ENCODE results near the gene TJP2.

TJP2 gene

DNA sequence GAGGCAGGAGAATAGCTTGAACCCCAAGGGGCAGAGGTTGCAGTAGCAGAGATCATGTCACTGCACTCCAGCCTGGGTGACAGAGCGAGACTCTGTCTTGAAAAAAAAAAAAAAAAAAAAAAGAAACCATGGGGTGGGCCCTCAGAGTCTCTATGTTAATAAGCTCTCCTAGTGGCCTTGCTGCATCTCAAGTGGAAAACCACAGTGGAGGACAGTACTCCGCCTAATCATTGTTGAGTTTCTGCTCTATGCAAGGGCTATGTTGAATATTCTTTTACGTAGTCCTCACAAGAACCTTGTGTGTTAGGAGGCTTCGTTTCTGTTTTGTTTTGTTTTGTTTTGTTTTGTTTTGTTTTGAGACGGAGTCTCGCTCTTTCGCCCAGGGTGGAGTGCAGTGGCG lies 48.9 kb downstream of the TJP2 start:
- no peak overlapping the region for H3K4me3 ChIP-seq (ENCODE audit: low read length)
- TF ChIP-seq, protein P1, sequence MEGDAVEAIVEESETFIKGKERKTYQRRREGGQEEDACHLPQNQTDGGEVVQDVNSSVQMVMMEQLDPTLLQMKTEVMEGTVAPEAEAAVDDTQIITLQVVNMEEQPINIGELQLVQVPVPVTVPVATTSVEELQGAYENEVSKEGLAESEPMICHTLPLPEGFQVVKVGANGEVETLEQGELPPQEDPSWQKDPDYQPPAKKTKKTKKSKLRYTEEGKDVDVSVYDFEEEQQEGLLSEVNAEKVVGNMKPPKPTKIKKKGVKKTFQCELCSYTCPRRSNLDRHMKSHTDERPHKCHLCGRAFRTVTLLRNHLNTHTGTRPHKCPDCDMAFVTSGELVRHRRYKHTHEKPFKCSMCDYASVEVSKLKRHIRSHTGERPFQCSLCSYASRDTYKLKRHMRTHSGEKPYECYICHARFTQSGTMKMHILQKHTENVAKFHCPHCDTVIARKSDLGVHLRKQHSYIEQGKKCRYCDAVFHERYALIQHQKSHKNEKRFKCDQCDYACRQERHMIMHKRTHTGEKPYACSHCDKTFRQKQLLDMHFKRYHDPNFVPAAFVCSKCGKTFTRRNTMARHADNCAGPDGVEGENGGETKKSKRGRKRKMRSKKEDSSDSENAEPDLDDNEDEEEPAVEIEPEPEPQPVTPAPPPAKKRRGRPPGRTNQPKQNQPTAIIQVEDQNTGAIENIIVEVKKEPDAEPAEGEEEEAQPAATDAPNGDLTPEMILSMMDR (conservative IDR thresholded peaks at IDR 0.05; ENCODE audit: low read depth, low read length): no peak
- DNase-seq (ENCODE audit: low read depth): no peak

DNA sequence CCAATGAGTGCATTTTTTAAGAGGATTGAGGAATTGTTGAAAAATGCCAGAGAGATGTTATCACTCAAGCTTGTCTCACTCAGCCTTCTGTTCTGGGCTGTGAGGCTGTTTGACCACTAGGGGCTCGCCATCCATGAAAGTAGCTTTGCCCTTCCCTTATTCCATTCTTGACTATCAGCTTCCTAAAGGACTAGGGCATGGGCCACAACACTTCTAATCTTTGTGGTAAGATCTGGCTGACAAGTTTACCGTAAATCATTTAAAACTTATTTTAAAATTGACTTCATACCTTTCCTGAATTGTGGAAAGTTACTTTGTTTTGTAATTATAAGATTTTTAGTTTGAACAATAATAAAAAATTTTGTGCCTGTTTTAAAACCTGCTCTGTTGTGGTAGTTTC lies 49.5 kb downstream of the TJP2 start:
- no peak overlapping the region for H3K4me3 ChIP-seq (ENCODE audit: low read length)
- TF ChIP-seq, protein P1 (conservative IDR thresholded peaks at IDR 0.05; ENCODE audit: low read depth, low read length): peak; percentile 93
- peak; percentile 82 for DNase-seq (ENCODE audit: low read depth)

DNA sequence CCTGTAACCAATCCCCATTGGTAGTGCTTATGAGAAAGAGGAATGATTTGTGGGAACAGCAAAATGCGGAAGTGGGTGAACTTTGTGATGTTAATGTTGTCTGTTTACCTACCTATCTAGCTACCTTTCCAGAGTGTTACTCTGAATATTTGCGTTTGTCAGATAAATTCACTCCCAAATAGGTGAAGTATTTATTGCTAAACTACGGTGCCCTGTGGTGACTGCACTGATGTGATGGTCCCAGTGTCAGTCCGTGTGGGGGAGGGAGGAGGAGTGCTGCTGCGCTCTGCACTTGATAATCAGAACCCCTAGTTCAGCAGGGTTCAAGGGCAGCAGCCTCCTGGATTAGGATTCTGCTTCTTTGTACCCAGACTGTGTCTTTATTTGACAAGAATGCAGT lies 55.3 kb downstream of the TJP2 start:
- no peak overlapping the region for H3K4me3 ChIP-seq (ENCODE audit: low read length)
- no peak for DNase-seq (ENCODE audit: low read depth)
- TF ChIP-seq, protein P1 (conservative IDR thresholded peaks at IDR 0.05; ENCODE audit: low read depth, low read length): no peak

DNA sequence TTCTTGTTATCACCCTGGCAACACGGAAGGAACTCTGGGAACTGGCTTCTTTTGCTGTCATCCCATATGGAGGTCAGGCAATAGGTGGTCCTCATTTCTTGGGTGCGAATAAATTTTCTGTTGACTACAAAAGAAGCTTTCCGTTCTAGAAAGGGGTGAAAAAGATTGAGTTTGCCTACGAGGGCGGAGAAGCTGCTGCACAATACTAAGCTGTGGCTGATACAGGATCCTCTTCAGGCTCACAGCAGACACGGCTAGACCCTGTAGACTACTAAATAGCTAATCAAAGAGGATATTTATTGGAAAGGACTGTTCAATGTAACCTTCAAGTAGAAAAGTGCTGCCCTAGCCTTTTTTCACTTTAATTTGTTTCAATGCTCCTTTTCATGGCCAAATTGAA lies 58.1 kb downstream of the TJP2 start:
- no peak overlapping the region for H3K4me3 ChIP-seq (ENCODE audit: low read length)
- TF ChIP-seq, protein P1 (conservative IDR thresholded peaks at IDR 0.05; ENCODE audit: low read depth, low read length): no peak
- DNase-seq (ENCODE audit: low read depth): no peak

DNA sequence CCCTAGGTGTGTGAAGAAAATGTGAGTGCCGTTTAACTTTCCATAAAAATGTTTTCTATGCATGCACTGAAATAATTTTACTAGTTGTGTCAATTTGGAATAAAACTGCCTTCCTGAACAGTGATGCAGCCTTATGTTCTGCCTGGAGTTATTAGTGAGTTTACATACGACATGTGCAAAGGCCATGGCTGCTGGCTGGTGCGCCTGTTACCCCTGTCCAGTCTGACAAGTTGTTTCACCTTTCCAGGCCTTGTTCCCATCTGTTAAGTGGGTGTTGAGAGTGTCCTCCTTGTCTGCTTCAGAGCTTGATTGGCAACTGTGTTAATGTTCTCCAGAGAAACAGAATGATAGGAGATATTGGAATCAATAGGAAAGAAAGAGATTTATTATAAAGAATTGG lies 60.6 kb downstream of the TJP2 start:
- TF ChIP-seq, protein P1 (conservative IDR thresholded peaks at IDR 0.05; ENCODE audit: low read depth, low read length): no peak
- no peak overlapping the region for H3K4me3 ChIP-seq (ENCODE audit: low read length)

DNA sequence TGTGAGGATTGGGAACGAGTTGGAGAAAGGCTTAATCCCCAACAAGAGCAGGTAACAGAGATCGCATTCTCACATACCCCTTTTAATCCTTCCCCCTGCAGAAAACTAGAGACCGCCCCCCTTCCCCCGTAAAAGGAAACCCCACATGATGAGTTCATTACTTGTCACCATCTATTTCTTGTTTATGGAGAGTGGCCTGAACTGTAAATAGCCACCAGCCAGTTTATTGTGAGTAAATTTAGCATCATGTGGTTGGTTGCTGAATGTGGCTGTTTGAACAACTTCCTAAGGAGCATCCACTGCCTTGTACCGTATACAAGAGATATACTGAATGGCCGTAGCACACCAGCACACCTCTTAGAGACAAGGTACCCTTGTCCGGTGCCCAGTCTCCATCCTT lies 62.1 kb downstream of the TJP2 start:
- DNase-seq (ENCODE audit: low read depth): no peak
- H3K4me3 ChIP-seq (ENCODE audit: low read length): no peak overlapping the region
- TF ChIP-seq, protein P1 (conservative IDR thresholded peaks at IDR 0.05; ENCODE audit: low read depth, low read length): no peak

More for the DNA sequence above, 60.6 kb downstream of the TJP2 start:
- DNase-seq (ENCODE audit: low read depth): no peak

DNA sequence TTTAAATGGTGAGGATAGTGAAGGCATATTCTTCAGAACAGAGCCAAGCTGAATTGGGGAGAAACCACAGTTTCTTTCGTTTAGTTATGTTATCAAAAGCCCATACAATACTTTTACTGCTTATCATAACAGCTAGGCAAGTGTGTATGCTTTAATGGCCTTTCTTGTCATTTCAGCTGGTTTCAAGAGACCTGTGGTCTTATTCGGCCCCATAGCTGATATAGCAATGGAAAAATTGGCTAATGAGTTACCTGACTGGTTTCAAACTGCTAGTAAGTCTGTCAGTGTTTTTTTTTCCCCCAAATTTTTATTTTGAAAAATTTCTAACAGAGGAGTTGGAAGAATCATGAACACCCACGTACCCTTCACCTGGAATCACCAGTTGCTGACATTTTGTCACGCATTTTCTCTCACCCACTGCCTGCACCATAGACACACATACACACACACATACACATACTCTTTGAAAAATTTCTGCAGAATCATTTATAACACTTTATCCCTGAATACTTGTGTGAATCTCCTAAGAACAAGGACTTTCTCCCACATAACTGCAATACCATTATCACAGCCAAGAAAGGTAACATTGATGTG lies 63.7 kb downstream of the TJP2 start:
- TF ChIP-seq, protein P1 (conservative IDR thresholded peaks at IDR 0.05; ENCODE audit: low read depth, low read length): no peak
- no peak overlapping the region for H3K4me3 ChIP-seq (ENCODE audit: low read length)
- no peak for DNase-seq (ENCODE audit: low read depth)
